Measurements from ENCODE around the gene FAM83C. TPM values are rescaled to one million over a fixed set of nuclear protein-coding genes. Genes with fewer than 3 reads are reported as not detected.

FAM83C gene
- total RNA-seq, 1 experiment from 2014 or later, result not detected

DNA sequence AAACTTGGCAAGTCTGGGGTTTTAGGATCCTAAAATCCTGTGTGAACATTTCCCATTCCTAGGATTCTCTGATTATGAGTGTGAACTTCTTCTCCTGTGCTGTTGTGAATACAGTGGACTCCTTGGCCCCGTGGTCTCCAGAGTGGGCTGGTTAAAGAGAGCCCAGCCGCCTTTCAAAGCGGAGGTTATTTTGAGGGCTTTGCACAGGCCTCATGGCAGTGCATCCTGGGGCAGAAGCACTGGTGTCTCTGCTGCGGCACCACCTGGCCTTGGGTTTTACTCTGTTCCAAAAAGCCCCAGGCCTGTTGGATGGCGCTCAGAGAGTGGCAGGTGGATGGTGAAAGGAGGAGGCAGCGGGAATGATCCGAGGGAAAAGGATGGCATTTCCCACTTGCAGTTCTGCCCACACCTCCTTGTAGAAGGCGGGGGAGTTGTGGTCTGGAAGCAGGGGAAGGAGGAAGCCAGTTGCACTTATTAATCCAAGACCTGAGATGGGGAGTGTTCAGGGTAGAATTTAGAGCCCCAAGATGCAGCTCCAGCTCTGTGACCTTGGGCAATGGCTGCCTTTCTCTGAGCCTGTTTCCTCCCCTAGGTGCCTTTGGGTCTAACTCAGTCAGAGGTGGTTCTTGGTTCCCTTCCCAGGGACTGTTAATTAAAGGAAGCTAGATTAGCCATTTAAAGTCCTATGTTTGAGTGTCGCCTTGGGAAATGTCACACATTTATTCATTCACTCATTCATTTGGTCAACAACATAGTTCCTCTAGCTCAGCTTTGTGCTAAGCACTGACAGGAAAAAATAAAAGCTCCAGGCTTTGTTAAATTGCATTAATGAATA lies 43.4 kb downstream of the FAM83C start:
- Histone ChIP-seq H3K4me2 (ENCODE audit: low read length) (no peak overlapping the region), H2AFZ (ENCODE audit: low read depth, low read length, poor library complexity, severe bottlenecking) (no peak overlapping the region), H4K20me1 (ENCODE audit: insufficient read depth) (no peaks in the 10 kb centered on the region), H3K4me1 (ENCODE audit: control insufficient read depth in 1 of 2, insufficient read depth in 2 of 2, low read length in 2 of 2) (peaks cover 0 to 3% of the 10 kb centered on the region in 2 experiments; a peak in 1 of 4 replicates), H3K9me3 (ENCODE audit: control insufficient read depth in 1 of 2, insufficient read depth in 1 of 2, low read depth in 1 of 2, low read length in 2 of 2) (no peaks in the 10 kb centered on the region), H3K36me3 (ENCODE audit: control insufficient read depth in 1 of 2, insufficient read depth in 2 of 2, low read length in 2 of 2) (no peaks in the 10 kb centered on the region), H3K4me3 (replicated peaks in 1 of 2; ENCODE audit: low read depth in 1 of 2, low read length in 2 of 2) (no peak overlapping the region), H3K27me3 (ENCODE audit: insufficient read depth, low read length) (no peaks in the 10 kb centered on the region), H3K9ac (ENCODE audit: low read length) (no peak overlapping the region), H3K9me2 (ENCODE audit: insufficient read depth) (no peaks in the 10 kb centered on the region), H3K27ac (ENCODE audit: low read depth, low read length) (no peak overlapping the region), H3K79me2 (ENCODE audit: insufficient read depth, low read length) (no peaks in the 10 kb centered on the region)
- intact Hi-C loops (cut with micrococcal nuclease), result no loop called here
- TF ChIP-seq RAD21 (IDR thresholded peaks at IDR 0.05; ENCODE audit: low read depth) (no peak), SP1 (IDR thresholded peaks at IDR 0.05; ENCODE audit: low read depth) (no peak), ZFX (IDR thresholded peaks at IDR 0.05) (no peak)
- RAD21 ChIA-PET (ENCODE audit: low non-redundant PET in 1 of 2, low total read pairs in 2 of 2, uncharacterized antibody in 2 of 2, unreplicated experiment in 2 of 2), result no interaction called here
- ATAC-seq (no peak), DNase-seq (ENCODE audit: low read depth, low spot score) (no peak)
- POLR2A ChIA-PET, result no interaction called here
- no TSS peak for BruUV-seq (replicated peaks)
- CTCF ChIA-PET, result interaction anchor here (1.4 kb wide), 1 partner anchor 152 kb away, joined by 6 read pairs; no protein-coding TSS in a partner anchor

DNA sequence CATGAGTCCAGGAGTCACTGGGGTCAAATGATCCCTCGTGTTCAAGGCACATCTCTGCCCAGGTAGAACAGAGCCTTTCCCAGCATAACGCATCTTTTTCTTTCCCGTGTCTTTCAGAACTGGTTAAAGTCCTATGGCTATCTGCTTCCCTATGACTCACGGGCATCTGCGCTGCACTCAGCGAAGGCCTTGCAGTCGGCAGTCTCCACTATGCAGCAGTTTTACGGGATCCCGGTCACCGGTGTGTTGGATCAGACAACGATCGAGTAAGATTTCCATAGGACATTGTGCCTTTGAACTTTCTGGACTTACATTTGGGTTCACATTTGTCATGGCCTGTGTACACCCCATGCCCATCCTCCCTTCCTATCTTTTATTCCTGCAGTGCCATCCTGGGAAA lies 45.5 kb downstream of the FAM83C start:
- no peaks in the 10 kb centered on the region for H3K9me2 ChIP-seq (ENCODE audit: insufficient read depth)
- H3K27ac ChIP-seq (ENCODE audit: low read depth, low read length), result no peak overlapping the region
- no peaks in the 10 kb centered on the region for H3K9me3 ChIP-seq (ENCODE audit: control insufficient read depth in 1 of 2, insufficient read depth in 1 of 2, low read depth in 1 of 2, low read length in 2 of 2)
- no peak for ATAC-seq
- RAD21 ChIA-PET (ENCODE audit: low non-redundant PET in 1 of 2, low total read pairs in 2 of 2, uncharacterized antibody in 2 of 2, unreplicated experiment in 2 of 2), result no interaction called here
- no peaks in the 10 kb centered on the region for H3K27me3 ChIP-seq (ENCODE audit: insufficient read depth, low read length)
- intact Hi-C loops (cut with micrococcal nuclease), result no loop called here
- peaks cover 0 to 3% of the 10 kb centered on the region in 2 experiments; a peak in 1 of 4 replicates for H3K4me1 ChIP-seq (ENCODE audit: control insufficient read depth in 1 of 2, insufficient read depth in 2 of 2, low read length in 2 of 2)
- no peak overlapping the region for H3K4me2 ChIP-seq (ENCODE audit: low read length)
- H3K36me3 ChIP-seq (ENCODE audit: control insufficient read depth in 1 of 2, insufficient read depth in 2 of 2, low read length in 2 of 2), result no peaks in the 10 kb centered on the region
- POLR2A ChIA-PET, result no interaction called here
- H2AFZ ChIP-seq (ENCODE audit: low read depth, low read length, poor library complexity, severe bottlenecking), result no peak overlapping the region
- TF ChIP-seq RAD21 (IDR thresholded peaks at IDR 0.05; ENCODE audit: low read depth) (no peak), SRF (IDR thresholded peaks at IDR 0.05; ENCODE audit: low read depth) (no peak), POLR2AphosphoS5 (IDR thresholded peaks at IDR 0.05; ENCODE audit: low read depth, low read length) (no peak), EZH2phosphoT487 (IDR thresholded peaks at IDR 0.05; ENCODE audit: borderline replicate concordance) (no peak), EGR1 (IDR thresholded peaks at IDR 0.05; ENCODE audit: low read depth) (no peak), POLR2A (IDR thresholded peaks at IDR 0.05; ENCODE audit: borderline replicate concordance, extremely low read depth, insufficient read depth, insufficient read length) (no peak)
- no peak for DNase-seq (ENCODE audit: low read depth, low spot score)
- no peak overlapping the region for H3K9ac ChIP-seq (ENCODE audit: low read length)
- no peak overlapping the region for H3K4me3 ChIP-seq (replicated peaks in 1 of 2; ENCODE audit: low read depth in 1 of 2, low read length in 2 of 2)
- H4K20me1 ChIP-seq (ENCODE audit: insufficient read depth), result no peaks in the 10 kb centered on the region
- no peaks in the 10 kb centered on the region for H3K79me2 ChIP-seq (ENCODE audit: insufficient read depth, low read length)
- CTCF ChIA-PET, result no interaction called here
- no TSS peak for BruUV-seq (replicated peaks)
